IMR-90 (cell line): ENCODE measurements around the gene KCNH4. TPM values are rescaled to one million over a fixed set of nuclear protein-coding genes. Genes with fewer than 3 reads are reported as not detected.

Experiments
- ATAC-seq: fragments of 200-7000 bp; cut with Tn5 transposase; 2 replicates; pipeline ENCODE4 v1.9.1; 2020; ENCODE audit warnings: low read depth, mild to moderate bottlenecking, moderate library complexity
- BruUV-seq: library from RNA; stranded (reverse); fragments of 400-500 nt; replicated peaks from 2 replicates; lab custom pipeline; 2021; lab: Mats Ljungman, UMichigan
- CTCF ChIA-PET: fragments of 300-600 bp; formaldehyde crosslinking; extraction: SDS; loops from one replicate; lab custom pipeline; 2021; ENCODE audit warnings: antibody characterized with exemption; lab: Yijun Ruan, JAX
- POLR2A ChIA-PET: fragments of 300-600 bp; sonication (Branson Sonifier 250); formaldehyde crosslinking; loops from one replicate; lab custom pipeline; 2022; ENCODE audit warnings: antibody characterized with exemption; ENCODE audit not compliant: unreplicated experiment; lab: Charles Lee
- DNase-seq: peaks from one replicate; pipeline ENCODE4 v3.0.0; 2013
- H2AFZ ChIP-seq: replicated peaks from 2 replicates; pipeline ENCODE3; 2013; ENCODE audit warnings: low read length, mild to moderate bottlenecking; ENCODE audit not compliant: poor library complexity
- H2AK5ac ChIP-seq: 2 replicates; pipeline ENCODE4 v1.6.1; 2013; ENCODE audit warnings: low read depth, low read length, inconsistent platforms
- H2AK9ac ChIP-seq: replicated peaks from 2 replicates; pipeline ENCODE3; 2013; ENCODE audit warnings: mild to moderate bottlenecking, low read depth, low read length, moderate library complexity; ENCODE audit not compliant: poor library complexity
- H2BK120ac ChIP-seq: 2 replicates; pipeline ENCODE4 v1.6.1; 2013; ENCODE audit warnings: low read depth, low read length, inconsistent platforms
- H2BK15ac ChIP-seq: 3 replicates; pipeline ENCODE4 v1.6.1; 2013; ENCODE audit warnings: low read depth, low read length, inconsistent platforms
- H2BK20ac ChIP-seq: 2 replicates; pipeline ENCODE4 v1.6.1; 2013; ENCODE audit warnings: low read depth, mild to moderate bottlenecking, inconsistent platforms, low read length, moderate library complexity
- H2BK5ac ChIP-seq: 2 replicates; pipeline ENCODE4 v1.6.1; 2013; ENCODE audit warnings: mild to moderate bottlenecking, low read depth, low read length, inconsistent platforms; ENCODE audit not compliant: poor library complexity, severe bottlenecking
- H3K14ac ChIP-seq: replicated peaks from 2 replicates; pipeline ENCODE4 v1.6.1; 2013; ENCODE audit warnings: low read depth, low read length, inconsistent platforms
- H3K18ac ChIP-seq: 2 replicates; pipeline ENCODE4 v1.6.1; 2013; ENCODE audit warnings: low read depth, low read length, control low read depth
- H3K23ac ChIP-seq: 2 replicates; pipeline ENCODE4 v1.6.1; 2013; ENCODE audit warnings: low read depth, low read length, inconsistent platforms
- H3K27ac ChIP-seq: 2 replicates; pipeline ENCODE4 v1.5.1; 2013; ENCODE audit warnings: mild to moderate bottlenecking, control low read depth, low read length; ENCODE audit not compliant: insufficient read depth
- H3K27me3 ChIP-seq: 2 replicates; pipeline ENCODE4 v1.6.1; 2013; ENCODE audit warnings: low read length; ENCODE audit not compliant: control insufficient read depth, insufficient read depth
- H3K36me3 ChIP-seq: 2 replicates; pipeline ENCODE4 v1.6.1; 2013; ENCODE audit warnings: low read length, mixed read lengths; ENCODE audit not compliant: control insufficient read depth, insufficient read depth
- H3K4ac ChIP-seq: 2 replicates; pipeline ENCODE4 v1.6.1; 2013; ENCODE audit warnings: low read depth, low read length, inconsistent platforms
- H3K4me1 ChIP-seq: 2 replicates; pipeline ENCODE4 v1.6.1; 2013; ENCODE audit warnings: low read length, mixed read lengths; ENCODE audit not compliant: control insufficient read depth, insufficient read depth
- H3K4me2 ChIP-seq: 2 replicates; pipeline ENCODE4 v1.6.1; 2013; ENCODE audit warnings: low read depth, mild to moderate bottlenecking, control low read depth, low read length, moderate library complexity
- H3K4me3 ChIP-seq: 2 replicates; pipeline ENCODE4 v1.5.1; 2013; ENCODE audit warnings: low read depth, mild to moderate bottlenecking, control low read depth, low read length, moderate library complexity; ENCODE audit not compliant: insufficient read depth
- H3K56ac ChIP-seq: 2 replicates; pipeline ENCODE4 v1.6.1; 2013; ENCODE audit warnings: low read length, inconsistent platforms; ENCODE audit not compliant: insufficient read depth; ENCODE audit errors: extremely low read depth
- H3K79me1 ChIP-seq, 2 experiments: 2 replicates each; pipeline ENCODE4 v1.6.1; 2013; ENCODE audit warnings: low read length in 2 of 2, inconsistent platforms in 1 of 2, low read depth in 1 of 2
- H3K9ac ChIP-seq: 2 replicates; pipeline ENCODE4 v1.6.1; 2013; ENCODE audit warnings: low read depth, low read length, control low read depth
- H3K9me1 ChIP-seq: 2 replicates; pipeline ENCODE4 v1.6.1; 2013; ENCODE audit warnings: low read length, inconsistent platforms; ENCODE audit not compliant: insufficient read depth
- H3K9me3 ChIP-seq: 2 replicates; pipeline ENCODE4 v1.6.1; 2013; ENCODE audit warnings: low read length; ENCODE audit not compliant: control insufficient read depth, insufficient read depth
- H4K20me1 ChIP-seq: 2 replicates; pipeline ENCODE4 v1.6.1; 2013; ENCODE audit warnings: low read length, inconsistent platforms; ENCODE audit not compliant: insufficient read depth
- H4K5ac ChIP-seq: 2 replicates; pipeline ENCODE4 v1.6.1; 2013; ENCODE audit warnings: mild to moderate bottlenecking, low read depth, low read length, control low read depth
- H4K8ac ChIP-seq, 2 experiments: 2 replicates each; pipeline ENCODE4 v1.6.1; 2013; ENCODE audit warnings: low read depth in 2 of 2, low read length in 2 of 2, control low read depth in 1 of 2, inconsistent platforms in 1 of 2
- H4K91ac ChIP-seq: 2 replicates; pipeline ENCODE4 v1.6.1; 2013; ENCODE audit warnings: low read depth, low read length, inconsistent platforms; ENCODE audit not compliant: insufficient read depth
- CEBPB ChIP-seq: IDR thresholded peaks from 2 replicates; pipeline ENCODE4 v1.6.1; 2012; ENCODE audit warnings: low read depth, low read length, improper control_type of control experiment
- WGBS, 2 experiments: methylation state at CpG; one replicate each; pipeline versions ENCODE4 v1.1.5 to v1.1.7; 2013; ENCODE audit warnings: missing lambda C conversion rate in 2 of 2; ENCODE audit not compliant: insufficient read length in 1 of 2; ENCODE audit errors: extremely low coverage in 2 of 2; 5-methylcytosine and 5-hydroxymethylcytosine counted together
- dilution Hi-C: fragments of 300-500 bp; cut with HindIII; formaldehyde crosslinking; loops from one replicate; pipeline ENCODE4 v1.14.3; 2018; ENCODE audit warnings: low sequenced_read_pairs; ENCODE audit not compliant: unreplicated experiment
- in situ Hi-C: fragments of 300-500 bp; cut with MboI; formaldehyde crosslinking; loops from 3 replicates; pipeline ENCODE4 v1.14.3; 2019; ENCODE audit warnings: low sequenced_read_pairs, inconsistent platforms, mixed read lengths
- intact Hi-C: fragments of 100-400 bp; cut with micrococcal nuclease; formaldehyde crosslinking; loops from 2 replicates; pipeline ENCODE4 v1.10.0; 2022
- polyA plus RNA-seq, 3 experiments: library from polyadenylated mRNA; depleted of rRNA; stranded (reverse); fragments of >200 nt; gene quantifications; 2 replicates each; pipeline ENCODE4 v1.2.3, GENCODE V29; 2012; ENCODE audit warnings: low replicate concordance in 1 of 3
- total RNA-seq: library from RNA; depleted of rRNA; stranded (reverse); fragments of >200 nt; gene quantifications from 2 replicates; pipeline ENCODE4 v1.2.3, GENCODE V29; 2012; rRNA removed
- TF ChIP-seq, protein P1 (sequence below): conservative IDR thresholded peaks from 2 replicates; pipeline ENCODE4 v1.5.1; 2012; ENCODE audit warnings: mild to moderate bottlenecking, low read depth, low read length, improper control_type of control experiment

KCNH4 gene
- total and polyA plus RNA-seq, 2 of the 4 experiments (the other 2 are of a cell fraction): 0.03 TPM; not detected in 1

DNA sequence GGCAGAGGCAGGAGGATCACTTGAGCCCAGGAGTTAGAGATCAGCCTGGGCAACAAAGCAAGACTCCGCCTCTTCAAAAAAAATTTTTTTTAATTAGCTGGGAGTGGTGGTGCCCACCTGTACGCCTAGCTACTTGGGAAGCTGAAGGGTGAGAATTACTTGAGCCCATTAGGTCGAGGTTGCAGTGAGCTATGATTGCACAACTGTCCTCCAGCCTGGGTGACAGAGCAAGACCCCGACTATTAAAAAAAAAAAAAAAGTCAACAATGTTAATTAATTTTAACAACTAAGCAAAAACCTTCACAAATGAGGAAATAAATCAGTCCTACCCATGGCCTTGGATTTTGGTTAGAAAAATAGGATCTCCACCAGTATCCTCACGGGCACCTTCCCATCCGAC is 73.8 kb downstream of the KCNH4 start:
- H3K27ac ChIP-seq: no peak overlapping the region
- peaks cover 8% of the 10 kb centered on the region for H3K27me3 ChIP-seq
- no TSS peak for BruUV-seq
- no peaks in the 10 kb centered on the region for H3K79me1 ChIP-seq
- no peak overlapping the region for H2BK120ac ChIP-seq
- H2BK5ac ChIP-seq: no peak overlapping the region
- in situ Hi-C loops: no loop called here
- H4K91ac ChIP-seq: no peak overlapping the region
- dilution Hi-C loops: no loop called here
- TF ChIP-seq, protein P1, sequence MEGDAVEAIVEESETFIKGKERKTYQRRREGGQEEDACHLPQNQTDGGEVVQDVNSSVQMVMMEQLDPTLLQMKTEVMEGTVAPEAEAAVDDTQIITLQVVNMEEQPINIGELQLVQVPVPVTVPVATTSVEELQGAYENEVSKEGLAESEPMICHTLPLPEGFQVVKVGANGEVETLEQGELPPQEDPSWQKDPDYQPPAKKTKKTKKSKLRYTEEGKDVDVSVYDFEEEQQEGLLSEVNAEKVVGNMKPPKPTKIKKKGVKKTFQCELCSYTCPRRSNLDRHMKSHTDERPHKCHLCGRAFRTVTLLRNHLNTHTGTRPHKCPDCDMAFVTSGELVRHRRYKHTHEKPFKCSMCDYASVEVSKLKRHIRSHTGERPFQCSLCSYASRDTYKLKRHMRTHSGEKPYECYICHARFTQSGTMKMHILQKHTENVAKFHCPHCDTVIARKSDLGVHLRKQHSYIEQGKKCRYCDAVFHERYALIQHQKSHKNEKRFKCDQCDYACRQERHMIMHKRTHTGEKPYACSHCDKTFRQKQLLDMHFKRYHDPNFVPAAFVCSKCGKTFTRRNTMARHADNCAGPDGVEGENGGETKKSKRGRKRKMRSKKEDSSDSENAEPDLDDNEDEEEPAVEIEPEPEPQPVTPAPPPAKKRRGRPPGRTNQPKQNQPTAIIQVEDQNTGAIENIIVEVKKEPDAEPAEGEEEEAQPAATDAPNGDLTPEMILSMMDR: no peak
- TF ChIP-seq CEBPB: peak; percentile 37; the same call in 1 of the 2 replicates
- DNase-seq (no peak), ATAC-seq (no peak)
- no peak overlapping the region for H3K56ac ChIP-seq
- H3K9me1 ChIP-seq: peaks cover 4% of the 10 kb centered on the region; the same call in 1 of the 2 replicates
- no peak overlapping the region for H4K5ac ChIP-seq
- no peak overlapping the region for H3K4me3 ChIP-seq
- no peak overlapping the region for H2BK15ac ChIP-seq
- no peaks in the 10 kb centered on the region for H4K20me1 ChIP-seq
- intact Hi-C loops: no loop called here
- no peak overlapping the region; the same call in 1 of the 2 replicates for H3K4me2 ChIP-seq
- no peak overlapping the region for H3K9ac ChIP-seq
- peaks cover 4% of the 10 kb centered on the region; the same call in 1 of the 2 replicates for H3K4me1 ChIP-seq
- ChIA-PET CTCF (interaction anchor here (0.9 kb wide), 1 partner anchor 9 kb away, joined by 3 read pairs; the partner anchor contains the start of gene ZNF385C), POLR2A (no interaction called here)
- no peak overlapping the region for H3K4ac ChIP-seq
- H2AFZ ChIP-seq: peak overlapping the region; percentile 94
- H3K18ac ChIP-seq: no peak overlapping the region
- no peak overlapping the region for H3K14ac ChIP-seq
- H3K36me3 ChIP-seq: no peaks in the 10 kb centered on the region
- no peak overlapping the region for H2BK20ac ChIP-seq
- H2AK5ac ChIP-seq: no peak overlapping the region
- WGBS, 2 experiments: no CpG with 5 or more reads among the region's 6 CpGs
- no peaks in the 10 kb centered on the region for H3K9me3 ChIP-seq
- H2AK9ac ChIP-seq: no peak overlapping the region
- no peak overlapping the region for H4K8ac ChIP-seq
- no peak overlapping the region for H3K23ac ChIP-seq

Other genes starting within 250 kb of the KCNH4 start
- 45.5 and 50.3 TPM in 2 replicates for gene CNP, start 214.3 kb downstream of the KCNH4 start, total RNA-seq
- 46.4 and 56.5 TPM in 2 replicates for gene CNP, start 214.3 kb downstream of the KCNH4 start, polyA plus RNA-seq (2012; rRNA removed)
- 71.7 and 76.9 TPM in 2 replicates for gene DNAJC7, start 163.7 kb downstream of the KCNH4 start, total RNA-seq
- 42.3 and 49.3 TPM in 2 replicates for gene DNAJC7, start 163.7 kb downstream of the KCNH4 start, polyA plus RNA-seq (2012; rRNA removed)
- gene NKIRAS2, start 161.1 kb downstream of the KCNH4 start, total RNA-seq: 20.8 and 25.6 TPM in 2 replicates
- gene NKIRAS2, start 161.1 kb downstream of the KCNH4 start, polyA plus RNA-seq (2012; rRNA removed): 51.8 and 55.1 TPM in 2 replicates
- gene C17orf113, start 130.5 kb downstream of the KCNH4 start, total RNA-seq: under 0.01 TPM in 1 of 2 replicates, not detected in the other
- 0.03 and 0.07 TPM in 2 replicates for gene C17orf113, start 130.5 kb downstream of the KCNH4 start, polyA plus RNA-seq (2012; rRNA removed)
- not detected in 2 replicates for gene ZNF385C, start 82.7 kb downstream of the KCNH4 start, total RNA-seq
- gene ZNF385C, start 82.7 kb downstream of the KCNH4 start, polyA plus RNA-seq (2012; rRNA removed): not detected in 2 replicates
- 1.1 and 1.4 TPM in 2 replicates for gene DHX58, start 68.4 kb downstream of the KCNH4 start, total RNA-seq
- gene DHX58, start 68.4 kb downstream of the KCNH4 start, polyA plus RNA-seq (2012; rRNA removed): 1.9 and 2.8 TPM in 2 replicates
- 5.3 and 6.3 TPM in 2 replicates for gene KAT2A, start 59.8 kb downstream of the KCNH4 start, total RNA-seq
- 28.2 and 31.4 TPM in 2 replicates for gene KAT2A, start 59.8 kb downstream of the KCNH4 start, polyA plus RNA-seq (2012; rRNA removed)
- not detected in 2 replicates for gene HSPB9, start 58.3 kb downstream of the KCNH4 start, total RNA-seq
- not detected in 2 replicates for gene HSPB9, start 58.3 kb downstream of the KCNH4 start, polyA plus RNA-seq (2012; rRNA removed)
- gene RAB5C, start 26.2 kb downstream of the KCNH4 start, total RNA-seq: 112 and 126 TPM in 2 replicates
- 277 and 312 TPM in 2 replicates for gene RAB5C, start 26.2 kb downstream of the KCNH4 start, polyA plus RNA-seq (2012; rRNA removed)
- not detected in 2 replicates for gene HCRT, start 4.3 kb upstream of the KCNH4 start, total RNA-seq
- not detected in 2 replicates for gene HCRT, start 4.3 kb upstream of the KCNH4 start, polyA plus RNA-seq (2012; rRNA removed)
- 4.4 and 8.1 TPM in 2 replicates for gene GHDC, start 13.4 kb upstream of the KCNH4 start, total RNA-seq
- 5.2 and 6.1 TPM in 2 replicates for gene GHDC, start 13.4 kb upstream of the KCNH4 start, polyA plus RNA-seq (2012; rRNA removed)
- 21.7 and 24.4 TPM in 2 replicates for gene STAT5B, start 95.2 kb upstream of the KCNH4 start, total RNA-seq
- 28.7 and 29.6 TPM in 2 replicates for gene STAT5B, start 95.2 kb upstream of the KCNH4 start, polyA plus RNA-seq (2012; rRNA removed)
- 1.3 and 1.4 TPM in 2 replicates for gene STAT5A, start 107.4 kb upstream of the KCNH4 start, total RNA-seq
- 1.4 and 1.5 TPM in 2 replicates for gene STAT5A, start 107.4 kb upstream of the KCNH4 start, polyA plus RNA-seq (2012; rRNA removed)
- 61.9 and 66.3 TPM in 2 replicates for gene STAT3, start 207.3 kb upstream of the KCNH4 start, total RNA-seq
- gene STAT3, start 207.3 kb upstream of the KCNH4 start, polyA plus RNA-seq (2012; rRNA removed): 47.2 and 48.0 TPM in 2 replicates
- gene CAVIN1, start 242.1 kb upstream of the KCNH4 start, total RNA-seq: 556 and 644 TPM in 2 replicates
- 491 and 533 TPM in 2 replicates for gene CAVIN1, start 242.1 kb upstream of the KCNH4 start, polyA plus RNA-seq (2012; rRNA removed)